ENCODE results near the gene TRAM2. TPM values are rescaled to one million over a fixed set of nuclear protein-coding genes. Genes with fewer than 3 reads are reported as not detected.

Gene TRAM2
- total and polyA plus RNA-seq, 9 of the 15 experiments (the other 6 are each of a cell fraction or from before 2014, with no cell fraction given): 2.6 to 13.3 (median 8.9) TPM

DNA sequence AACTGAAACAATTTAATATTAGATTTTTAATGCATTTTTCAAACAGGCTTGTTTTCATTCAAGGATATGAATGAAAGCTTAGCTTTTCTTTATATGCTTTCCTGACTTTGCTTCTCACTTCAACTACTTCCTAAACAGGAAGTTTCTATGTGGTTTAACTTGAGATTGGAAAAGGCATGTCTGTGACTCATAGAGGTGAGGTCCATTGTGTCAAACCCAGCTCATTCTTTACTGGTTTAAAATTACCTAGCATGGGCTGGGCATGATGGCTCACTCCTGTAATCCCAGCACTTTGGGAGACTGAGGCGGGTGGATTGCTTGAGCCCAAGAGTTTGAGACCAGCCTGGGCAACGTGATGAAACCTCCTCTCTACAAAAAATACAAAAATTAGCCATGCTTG is 122.3 kb downstream of the TRAM2 start:
- ChIA-PET CTCF (ENCODE audit: low intra/inter-chr PET ratio) (no interaction called here), POLR2A (interaction anchor here (0.5 to 1.3 kb wide), 3 partner anchors 20 to 35 kb away, joined by 3 to 5 read pairs (median 3); no protein-coding TSS in a partner anchor)
- Histone ChIP-seq H3K9me1 (ENCODE audit: control insufficient read depth, insufficient read depth, low read length) (no peaks in the 10 kb centered on the region), H4K20me1 (replicated peaks; ENCODE audit: control insufficient read depth, insufficient read depth, low read length) (no peaks in the 10 kb centered on the region), H3K4me1 (replicated peaks in 1 of 2; ENCODE audit: control insufficient read depth in 2 of 2, insufficient read depth in 2 of 2, low read length in 2 of 2) (no peaks in the 10 kb centered on the region), H3K36me3 (ENCODE audit: control insufficient read depth, insufficient read depth, low read length) (no peaks in the 10 kb centered on the region), H3K79me2 (ENCODE audit: control insufficient read depth, insufficient read depth, low read length) (no peaks in the 10 kb centered on the region), H3K4me2 (ENCODE audit: insufficient read depth, low read length) (no peak overlapping the region), H3K9me3 (replicated peaks; ENCODE audit: control insufficient read depth, insufficient read depth, low read depth, low read length) (no peaks in the 10 kb centered on the region), H3K9ac (ENCODE audit: insufficient read depth in 1 of 2, low read depth in 2 of 2, low read length in 2 of 2) (no peak overlapping the region), H3K27me3 (ENCODE audit: control insufficient read depth in 2 of 2, insufficient read depth in 2 of 2, low read length in 2 of 2) (no peaks in the 10 kb centered on the region), H2AFZ (ENCODE audit: low read depth, low read length) (no peak overlapping the region), H3K27ac (ENCODE audit: extremely low read depth, low read depth, low read length) (no peak overlapping the region), H3K4me3 (no peak overlapping the region)
- BruUV-seq (replicated peaks): no TSS peak
- DNase-seq (ENCODE audit: extremely low read depth in 1 of 4, low spot score in 3 of 4): no peak
- in situ Hi-C loops (cut with MboI): no loop called here
- TF ChIP-seq, protein P1, sequence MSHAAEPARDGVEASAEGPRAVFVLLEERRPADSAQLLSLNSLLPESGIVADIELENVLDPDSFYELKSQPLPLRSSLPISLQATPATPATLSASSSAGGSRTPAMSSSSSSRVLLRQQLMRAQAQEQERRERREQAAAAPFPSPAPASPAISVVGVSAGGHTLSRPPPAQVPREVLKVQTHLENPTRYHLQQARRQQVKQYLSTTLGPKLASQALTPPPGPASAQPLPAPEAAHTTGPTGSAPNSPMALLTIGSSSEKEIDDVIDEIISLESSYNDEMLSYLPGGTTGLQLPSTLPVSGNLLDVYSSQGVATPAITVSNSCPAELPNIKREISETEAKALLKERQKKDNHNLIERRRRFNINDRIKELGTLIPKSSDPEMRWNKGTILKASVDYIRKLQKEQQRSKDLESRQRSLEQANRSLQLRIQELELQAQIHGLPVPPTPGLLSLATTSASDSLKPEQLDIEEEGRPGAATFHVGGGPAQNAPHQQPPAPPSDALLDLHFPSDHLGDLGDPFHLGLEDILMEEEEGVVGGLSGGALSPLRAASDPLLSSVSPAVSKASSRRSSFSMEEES (CRISPR knock-in tag; IDR thresholded peaks at IDR 0.05): no peak
- TF ChIP-seq NFRKB (IDR thresholded peaks at IDR 0.05; ENCODE audit: low read depth) (no peak), MTF1 (CRISPR knock-in tag; IDR thresholded peaks at IDR 0.05; ENCODE audit: borderline replicate concordance) (no peak), CHCHD3 (CRISPR knock-in tag; IDR thresholded peaks at IDR 0.05) (no peak), CBX8 (IDR thresholded peaks at IDR 0.05; ENCODE audit: borderline replicate concordance, extremely low read depth, low read depth, low read length, poor library complexity, severe bottlenecking) (no peak), TEAD4 (IDR thresholded peaks at IDR 0.05; ENCODE audit: low read length) (no peak), TEAD4 (CRISPR knock-in tag; IDR thresholded peaks at IDR 0.05; ENCODE audit: borderline replicate concordance) (no peak), PTTG1 (tag; IDR thresholded peaks at IDR 0.05; ENCODE audit: low read depth) (no peak), SMAD1 (IDR thresholded peaks at IDR 0.05; ENCODE audit: low read depth, low read length, partially characterized antibody) (no peak)
- no peak for ATAC-seq
- intact Hi-C loops (cut with micrococcal nuclease): no loop called here
- 46% methylated on average over 2 of the region's 2 CpGs for WGBS (ENCODE audit: insufficient coverage, low coverage, missing lambda C conversion rate)
- no peak for FAIRE-seq

Other genes starting within 250 kb of the TRAM2 start
- gene PAQR8, start 214.9 kb downstream of the TRAM2 start, total RNA-seq (2014; rRNA removed): 3.0 and 3.7 TPM in 2 replicates
- 4.3 and 4.7 TPM in 2 replicates for gene PAQR8, start 214.9 kb downstream of the TRAM2 start, total RNA-seq (2014; rRNA removed; fragmentation: Illumina TruSeq; extraction: Trizol)
- 2.9 and 3.2 TPM in 2 replicates for gene PAQR8, start 214.9 kb downstream of the TRAM2 start, total RNA-seq (2015; rRNA removed; fragmentation: Illumina TruSeq; extraction: Trizol)
- 5.4 and 7.1 TPM in 2 replicates for gene PAQR8, start 214.9 kb downstream of the TRAM2 start, total RNA-seq (2021)
- gene PAQR8, start 214.9 kb downstream of the TRAM2 start, polyA plus RNA-seq (2011; rRNA removed): 10.2 and 15.4 TPM in 2 replicates
- gene PAQR8, start 214.9 kb downstream of the TRAM2 start, polyA plus RNA-seq (2014; fragmentation: Illumina TruSeq; extraction: Trizol): 4.3 and 5.1 TPM in 2 replicates
- 1 to 10 TPM; 1.4 TPM for gene PAQR8, start 214.9 kb downstream of the TRAM2 start, polyA plus RNA-seq (2014; fragmentation: Nextera tagmentation; extraction: Ambion mirVana)
- 3.5 and 3.8 TPM in 2 replicates for gene PAQR8, start 214.9 kb downstream of the TRAM2 start, polyA plus RNA-seq (2014; rRNA removed)
- 10.6 and 12.2 TPM in 2 replicates for gene EFHC1, start 156.7 kb downstream of the TRAM2 start, total RNA-seq (2014; rRNA removed)
- 11.1 and 12.4 TPM in 2 replicates for gene EFHC1, start 156.7 kb downstream of the TRAM2 start, total RNA-seq (2014; rRNA removed; fragmentation: Illumina TruSeq; extraction: Trizol)
- 9.5 and 10.2 TPM in 2 replicates for gene EFHC1, start 156.7 kb downstream of the TRAM2 start, total RNA-seq (2015; rRNA removed; fragmentation: Illumina TruSeq; extraction: Trizol)
- 10.8 and 12.0 TPM in 2 replicates for gene EFHC1, start 156.7 kb downstream of the TRAM2 start, total RNA-seq (2021)
- gene EFHC1, start 156.7 kb downstream of the TRAM2 start, polyA plus RNA-seq (2011; rRNA removed): 24.7 and 31.0 TPM in 2 replicates
- gene EFHC1, start 156.7 kb downstream of the TRAM2 start, polyA plus RNA-seq (2014; fragmentation: Illumina TruSeq; extraction: Trizol): 14.4 and 14.9 TPM in 2 replicates
- 10 to 100 TPM; 15.7 to 17.2 TPM for gene EFHC1, start 156.7 kb downstream of the TRAM2 start, polyA plus RNA-seq (2014; fragmentation: Nextera tagmentation; extraction: Ambion mirVana)
- gene EFHC1, start 156.7 kb downstream of the TRAM2 start, polyA plus RNA-seq (2014; rRNA removed): 20.8 and 21.5 TPM in 2 replicates
- gene TMEM14A, start 94.1 kb upstream of the TRAM2 start, total RNA-seq (2014; rRNA removed): 3.5 and 5.4 TPM in 2 replicates
- 9.5 and 10.2 TPM in 2 replicates for gene TMEM14A, start 94.1 kb upstream of the TRAM2 start, total RNA-seq (2014; rRNA removed; fragmentation: Illumina TruSeq; extraction: Trizol)
- gene TMEM14A, start 94.1 kb upstream of the TRAM2 start, total RNA-seq (2015; rRNA removed; fragmentation: Illumina TruSeq; extraction: Trizol): 8.5 and 10.0 TPM in 2 replicates
- gene TMEM14A, start 94.1 kb upstream of the TRAM2 start, total RNA-seq (2021): 7.4 and 8.1 TPM in 2 replicates
- 6.1 and 10.7 TPM in 2 replicates for gene TMEM14A, start 94.1 kb upstream of the TRAM2 start, polyA plus RNA-seq (2011; rRNA removed)
- gene TMEM14A, start 94.1 kb upstream of the TRAM2 start, polyA plus RNA-seq (2014; fragmentation: Illumina TruSeq; extraction: Trizol): 6.1 and 6.9 TPM in 2 replicates
- gene TMEM14A, start 94.1 kb upstream of the TRAM2 start, polyA plus RNA-seq (2014; fragmentation: Nextera tagmentation; extraction: Ambion mirVana): 10 to 100 TPM; 32.5 to 43.3 TPM
- 6.2 and 8.0 TPM in 2 replicates for gene TMEM14A, start 94.1 kb upstream of the TRAM2 start, polyA plus RNA-seq (2014; rRNA removed)
- gene GSTA2, start 186.4 kb upstream of the TRAM2 start, total RNA-seq (2014; rRNA removed): 0.12 TPM in 1 of 2 replicates, not detected in the other
- gene GSTA2, start 186.4 kb upstream of the TRAM2 start, total RNA-seq (2014; rRNA removed; fragmentation: Illumina TruSeq; extraction: Trizol): 0.11 TPM in 1 of 2 replicates, not detected in the other
- gene GSTA2, start 186.4 kb upstream of the TRAM2 start, total RNA-seq (2015; rRNA removed; fragmentation: Illumina TruSeq; extraction: Trizol): 0.14 TPM in 1 of 2 replicates, not detected in the other
- not detected in 2 replicates for gene GSTA2, start 186.4 kb upstream of the TRAM2 start, total RNA-seq (2021)
- 0.15 TPM in 1 of 2 replicates, not detected in the other for gene GSTA2, start 186.4 kb upstream of the TRAM2 start, polyA plus RNA-seq (2011; rRNA removed)
- 0.12 TPM in 1 of 2 replicates, not detected in the other for gene GSTA2, start 186.4 kb upstream of the TRAM2 start, polyA plus RNA-seq (2014; fragmentation: Illumina TruSeq; extraction: Trizol)
- under 1 TPM; 0.18 to 0.24 TPM for gene GSTA2, start 186.4 kb upstream of the TRAM2 start, polyA plus RNA-seq (2014; fragmentation: Nextera tagmentation; extraction: Ambion mirVana)
- gene GSTA2, start 186.4 kb upstream of the TRAM2 start, polyA plus RNA-seq (2014; rRNA removed): 0.08 and 0.13 TPM in 2 replicates
- not detected in 2 replicates for gene GSTA1, start 226.8 kb upstream of the TRAM2 start, total RNA-seq (2014; rRNA removed)
- not detected in 2 replicates for gene GSTA1, start 226.8 kb upstream of the TRAM2 start, total RNA-seq (2014; rRNA removed; fragmentation: Illumina TruSeq; extraction: Trizol)
- gene GSTA1, start 226.8 kb upstream of the TRAM2 start, total RNA-seq (2015; rRNA removed; fragmentation: Illumina TruSeq; extraction: Trizol): not detected in 2 replicates
- gene GSTA1, start 226.8 kb upstream of the TRAM2 start, total RNA-seq (2021): 0.42 and 0.45 TPM in 2 replicates
- not detected in 2 replicates for gene GSTA1, start 226.8 kb upstream of the TRAM2 start, polyA plus RNA-seq (2011; rRNA removed)
- gene GSTA1, start 226.8 kb upstream of the TRAM2 start, polyA plus RNA-seq (2014; fragmentation: Illumina TruSeq; extraction: Trizol): not detected in 2 replicates
- not detected for gene GSTA1, start 226.8 kb upstream of the TRAM2 start, polyA plus RNA-seq (2014; fragmentation: Nextera tagmentation; extraction: Ambion mirVana)
- gene GSTA1, start 226.8 kb upstream of the TRAM2 start, polyA plus RNA-seq (2014; rRNA removed): not detected in 2 replicates